ENCODE results near the gene DAGLB. TPM values are rescaled to one million over a fixed set of nuclear protein-coding genes. Genes with fewer than 3 reads are reported as not detected.
"Not testable (repeated sequence)": the region's sequence is repeated elsewhere in the genome, so short reads cannot be mapped to it uniquely, and the experiment has no call there.

Gene DAGLB
- polyA plus RNA-seq, 1 donor from 2014 or later, result 15.5 TPM

DNA sequence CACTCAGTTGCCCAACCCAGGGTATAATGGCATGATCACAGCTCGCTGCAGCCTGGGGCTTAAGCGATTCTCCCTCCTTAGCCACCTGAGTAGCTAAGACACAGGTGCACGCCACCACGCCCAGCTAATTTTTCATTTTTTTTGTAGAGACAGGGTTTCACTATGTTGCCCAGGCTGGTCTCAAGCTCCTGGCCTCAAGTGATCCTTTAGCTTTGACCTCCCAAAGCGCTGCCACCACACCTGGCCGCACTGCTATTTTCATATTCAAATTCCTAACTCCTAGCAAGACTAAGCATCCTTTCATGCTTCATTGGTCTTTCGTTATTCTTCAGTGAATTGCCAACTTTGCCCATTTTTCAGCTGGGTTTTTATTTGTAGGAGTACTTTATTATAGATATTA is 30.4 kb upstream of the DAGLB start:
- Mint-ChIP-seq H3K4me3 (peak overlapping the region in 1 of 4 donors; percentile 78), H3K27ac (peak overlapping the region in 1 of 3 donors; percentile 16), H3K36me3 (no peaks in the 10 kb centered on the region), H3K4me1 (peaks cover 44 to 56% (median 50%) of the 10 kb centered on the region in 3 donors), H3K9me3 (no peaks in the 10 kb centered on the region), H3K27me3 (no peaks in the 10 kb centered on the region)

DNA sequence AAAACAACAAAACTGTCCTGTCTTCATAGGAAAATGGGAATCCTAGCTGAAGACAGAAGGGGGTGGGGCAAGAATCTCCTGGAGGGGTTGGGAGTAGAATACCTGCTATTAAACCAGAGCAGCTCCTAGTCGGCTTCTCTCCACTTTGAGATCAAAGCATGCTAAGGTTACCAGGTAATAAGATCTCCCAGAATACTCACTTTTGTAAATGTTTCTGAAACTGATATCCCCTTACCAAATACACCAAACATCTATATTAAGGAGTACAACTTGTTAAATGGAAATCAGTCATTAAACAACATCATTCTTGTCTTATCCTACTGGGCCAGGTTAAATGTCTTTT is 29.5 kb upstream of the DAGLB start:
- Mint-ChIP-seq H3K36me3 (no peaks in the 10 kb centered on the region), H3K27ac (peak overlapping the region in 1 of 3 donors; percentile 51), H3K27me3 (no peaks in the 10 kb centered on the region), H3K4me1 (peaks cover 36 to 50% (median 45%) of the 10 kb centered on the region in 3 donors), H3K4me3 (peak overlapping the region in 2 of 4 donors; percentile 45 to 72), H3K9me3 (no peaks in the 10 kb centered on the region)

- Mint-ChIP-seq H3K36me3 (no peaks in the 10 kb centered on the region), H3K27ac (no peak overlapping the region), H3K4me3 (peak overlapping the region in 2 of 4 donors; percentile 34 to 79), H3K9me3 (no peaks in the 10 kb centered on the region), H3K4me1 (peaks cover 34 to 49% (median 44%) of the 10 kb centered on the region in 3 donors), H3K27me3 (no peaks in the 10 kb centered on the region)
These were observed 29.0 kb upstream of the DAGLB start for GRCh38 chr7:6476596-6477317.

DNA sequence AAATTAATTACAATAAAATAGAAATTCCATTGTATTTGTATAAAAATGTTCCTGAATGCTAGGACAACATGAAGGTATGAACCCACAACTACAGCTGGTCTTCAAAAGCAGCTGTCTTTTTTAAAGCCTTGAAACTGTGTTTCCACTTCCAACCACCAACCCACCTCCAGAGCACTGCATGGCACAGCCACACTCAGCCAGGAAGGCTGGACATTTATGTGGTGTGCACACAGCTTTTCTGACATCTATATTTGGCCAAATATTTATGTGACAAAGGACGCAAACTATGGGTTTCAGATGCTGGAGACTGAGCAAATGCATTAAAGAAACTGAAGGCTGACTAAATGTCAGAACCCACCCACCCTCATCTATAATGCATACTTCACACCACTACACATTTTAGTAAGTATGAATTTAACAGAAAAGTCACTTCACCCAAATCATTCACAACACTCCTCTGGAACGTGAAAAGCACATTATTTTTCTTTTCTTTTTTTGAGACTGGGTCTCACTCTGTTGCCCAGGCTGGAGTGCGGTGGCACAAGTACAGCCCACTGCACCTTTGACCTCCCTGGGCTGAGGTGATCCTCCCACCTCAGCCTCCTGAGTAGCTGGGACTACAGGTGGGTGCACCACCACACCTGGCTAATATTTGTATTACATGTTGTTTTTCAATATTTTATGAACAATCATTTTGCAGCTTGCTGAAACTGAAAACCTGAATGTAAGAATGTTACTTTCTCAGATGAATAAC is 27.9 kb upstream of the DAGLB start:
- no peak overlapping the region for H3K4me3 Mint-ChIP-seq

GRCh38 chr7:6465862-6466261 is 18.1 kb upstream of the DAGLB start:
- Mint-ChIP-seq H3K9me3 (no peaks in the 10 kb centered on the region), H3K27me3 (no peaks in the 10 kb centered on the region), H3K4me3 (no peak overlapping the region), H3K4me1 (peaks cover 5 to 9% (median 7%) of the 10 kb centered on the region in 3 donors), H3K36me3 (peaks cover 13% of the 10 kb centered on the region), H3K27ac (no peak overlapping the region)

More for the DNA sequence above, 27.9 kb upstream of the DAGLB start:
- no peaks in the 10 kb centered on the region for H3K36me3 Mint-ChIP-seq
- H3K27me3 Mint-ChIP-seq, result no peaks in the 10 kb centered on the region
- no peaks in the 10 kb centered on the region for H3K9me3 Mint-ChIP-seq
- peaks cover 31 to 42% (median 37%) of the 10 kb centered on the region in 3 donors for H3K4me1 Mint-ChIP-seq
- peak overlapping the region; percentile 35 to 64 (median 46) for H3K27ac Mint-ChIP-seq

DNA sequence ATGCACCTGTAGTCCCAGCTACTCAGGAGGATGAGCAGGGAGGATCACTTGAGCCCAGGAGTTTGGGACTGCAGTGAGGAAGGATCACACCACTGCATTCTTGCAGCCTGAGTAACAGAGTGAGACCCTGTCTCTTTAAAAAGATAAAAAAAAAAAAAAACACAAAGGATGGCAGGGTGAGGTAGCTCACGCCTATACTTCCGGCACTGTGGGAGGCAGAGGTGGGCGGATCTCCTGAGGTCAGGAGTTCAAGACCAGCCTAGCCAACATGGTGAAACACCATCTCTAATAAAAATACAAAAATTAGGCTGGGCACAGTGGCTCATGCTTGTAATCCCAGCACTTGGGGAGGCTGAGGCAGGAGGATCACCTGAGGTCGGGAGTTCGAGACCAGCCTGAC is 15.9 kb upstream of the DAGLB start:
- H3K27me3 Mint-ChIP-seq, H3K4me3 Mint-ChIP-seq, H3K27ac Mint-ChIP-seq, H3K9me3 Mint-ChIP-seq, H3K36me3 Mint-ChIP-seq: not testable (repeated sequence)
- peaks cover 7 to 11% (median 10%) of the 10 kb centered on the region in 3 donors for H3K4me1 Mint-ChIP-seq

- Mint-ChIP-seq H3K4me3 (no peak overlapping the region), H3K4me1 (peaks cover 7 to 11% (median 10%) of the 10 kb centered on the region in 3 donors), H3K27me3 (no peaks in the 10 kb centered on the region), H3K9me3 (no peaks in the 10 kb centered on the region), H3K36me3 (peaks cover 2% of the 10 kb centered on the region), H3K27ac (no peak overlapping the region)
These were observed 14.3 kb upstream of the DAGLB start for GRCh38 chr7:6461946-6462550.

GRCh38 chr7:6460990-6461584 is 13.3 kb upstream of the DAGLB start:
- H3K27me3 Mint-ChIP-seq, result no peaks in the 10 kb centered on the region

GRCh38 chr7:6460303-6460702 is 12.5 kb upstream of the DAGLB start:
- Mint-ChIP-seq H3K4me1 (peaks cover 7 to 10% (median 9%) of the 10 kb centered on the region in 3 donors), H3K27me3 (no peaks in the 10 kb centered on the region), H3K36me3 (no peaks in the 10 kb centered on the region), H3K4me3 (no peak overlapping the region), H3K27ac (peak overlapping the region in 2 of 3 donors; percentile 13 to 89), H3K9me3 (no peaks in the 10 kb centered on the region)

More at GRCh38 chr7:6460990-6461584, 13.3 kb upstream of the DAGLB start:
- Mint-ChIP-seq H3K4me1 (peaks cover 7 to 10% (median 10%) of the 10 kb centered on the region in 3 donors), H3K36me3 (no peaks in the 10 kb centered on the region), H3K27ac (peak overlapping the region in 1 of 3 donors; percentile 89), H3K9me3 (no peaks in the 10 kb centered on the region), H3K4me3 (no peak overlapping the region)

- not testable (repeated sequence) for H3K4me3 Mint-ChIP-seq, H3K27ac Mint-ChIP-seq
These were observed 10.9 kb upstream of the DAGLB start for GRCh38 chr7:6458676-6459075.

GRCh38 chr7:6453734-6454133 is 6.0 kb upstream of the DAGLB start:
- no peaks in the 10 kb centered on the region for H3K27me3 Mint-ChIP-seq
- H3K4me1 Mint-ChIP-seq, result peaks cover 0 to 2% (median 0%) of the 10 kb centered on the region in 3 donors
- H3K4me3 Mint-ChIP-seq, result no peak overlapping the region
- H3K36me3 Mint-ChIP-seq, result no peaks in the 10 kb centered on the region
- no peaks in the 10 kb centered on the region for H3K9me3 Mint-ChIP-seq
- no peak overlapping the region for H3K27ac Mint-ChIP-seq

More at GRCh38 chr7:6458676-6459075, 10.9 kb upstream of the DAGLB start:
- not testable (repeated sequence) for H3K27me3 Mint-ChIP-seq, H3K9me3 Mint-ChIP-seq, H3K36me3 Mint-ChIP-seq
- peaks cover 7 to 10% (median 9%) of the 10 kb centered on the region in 3 donors for H3K4me1 Mint-ChIP-seq

GRCh38 chr7:6451224-6451705 is 3.5 kb upstream of the DAGLB start:
- H3K27ac Mint-ChIP-seq, result peak overlapping the region in 1 of 3 donors; percentile 65
- H3K9me3 Mint-ChIP-seq, result no peaks in the 10 kb centered on the region
- H3K4me3 Mint-ChIP-seq, result peak overlapping the region in 2 of 4 donors; percentile 23 to 79
- no peaks in the 10 kb centered on the region for H3K36me3 Mint-ChIP-seq
- H3K4me1 Mint-ChIP-seq, result peaks cover 5 to 11% (median 8%) of the 10 kb centered on the region in 3 donors
- no peaks in the 10 kb centered on the region for H3K27me3 Mint-ChIP-seq

GRCh38 chr7:6450591-6450990 is 2.8 kb upstream of the DAGLB start:
- not testable (repeated sequence) for H3K9me3 Mint-ChIP-seq, H3K27me3 Mint-ChIP-seq, H3K36me3 Mint-ChIP-seq
- Mint-ChIP-seq H3K27ac (peak overlapping the region in 1 of 3 donors; percentile 45), H3K4me3 (peak overlapping the region in 1 of 4 donors; percentile 79), H3K4me1 (peaks cover 8 to 11% (median 9%) of the 10 kb centered on the region in 3 donors)

- H3K36me3 Mint-ChIP-seq, H3K27me3 Mint-ChIP-seq, H3K9me3 Mint-ChIP-seq: not testable (repeated sequence)
- Mint-ChIP-seq H3K4me1 (peaks cover 11 to 13% (median 13%) of the 10 kb centered on the region in 3 donors), H3K27ac (peak overlapping the region in 1 of 3 donors; percentile 99), H3K4me3 (peak overlapping the region in 1 of 4 donors; percentile 53)
These were observed 2.1 kb upstream of the DAGLB start for GRCh38 chr7:6449884-6450283.
